Measurements from ENCODE around the gene MAML2. TPM values are rescaled to one million over a fixed set of nuclear protein-coding genes. Genes with fewer than 3 reads are reported as not detected.

MAML2 gene
- total and polyA plus RNA-seq, 10 donors = 2.7 to 43.4 (median 27.2) TPM

DNA sequence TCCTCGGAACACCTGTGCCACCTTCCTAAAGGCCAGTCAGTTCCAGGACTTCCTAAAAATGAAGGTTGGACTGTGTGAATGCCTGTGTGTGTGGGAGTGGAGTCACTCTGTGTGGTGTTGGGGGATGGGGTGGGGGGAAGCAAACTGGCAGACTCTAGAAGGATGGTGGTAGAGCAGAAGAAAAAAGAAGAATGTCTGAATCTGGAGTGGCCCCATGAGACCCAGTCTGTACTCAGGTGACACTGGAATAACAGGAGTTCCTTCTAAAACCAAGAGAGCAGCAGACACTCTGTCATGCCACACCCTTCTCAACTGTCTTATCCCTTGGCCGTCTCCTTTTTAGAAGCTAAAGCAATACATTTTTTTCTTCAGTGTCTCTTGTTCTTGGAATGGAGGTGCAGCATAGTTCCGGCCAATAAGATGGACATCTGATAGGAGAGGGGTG is 82.9 kb downstream of the MAML2 start:
- Histone ChIP-seq H3K4me3 (no peak overlapping the region), H3K9me3 (no peaks in the 10 kb centered on the region), H3K27ac (peak overlapping the region; percentile 31 to 95 (median 82)), H3K4me1 (peaks cover 57 to 93% (median 82%) of the 10 kb centered on the region in 6 donors), H3K36me3 (no peaks in the 10 kb centered on the region), H3K27me3 (replicated peaks in 1 of 7) (no peaks in the 10 kb centered on the region)
- intact Hi-C loops (cut with DNase I; ENCODE audit: low total_unique reads) = no loop called here
- no peak for DNase-seq
- WGBS, 5 donors = 75 to 82% (median 79%) methylated on average over 3 of the region's 3 CpGs
- TF ChIP-seq POLR2A (IDR thresholded peaks at IDR 0.05) (no peak), POLR2AphosphoS5 (IDR thresholded peaks at IDR 0.05) (no peak), CTCF (IDR thresholded peaks at IDR 0.05 in 8 of 11, conservative IDR thresholded peaks at IDR 0.05 in 3 of 11) (no peak)

- no peaks in the 10 kb centered on the region for H3K36me3 ChIP-seq
- no peak for TF ChIP-seq POLR2A (IDR thresholded peaks at IDR 0.05)
- no peak for TF ChIP-seq CTCF (IDR thresholded peaks at IDR 0.05 in 8 of 11, conservative IDR thresholded peaks at IDR 0.05 in 3 of 11)
- TF ChIP-seq POLR2AphosphoS5 (IDR thresholded peaks at IDR 0.05) = no peak
- no peak for DNase-seq
- no peaks in the 10 kb centered on the region for H3K9me3 ChIP-seq
- H3K27me3 ChIP-seq (replicated peaks in 1 of 7) = no peaks in the 10 kb centered on the region
- H3K4me1 ChIP-seq = peaks cover 65 to 93% (median 83%) of the 10 kb centered on the region in 6 donors
- intact Hi-C loops (cut with DNase I; ENCODE audit: low total_unique reads) = no loop called here
- WGBS, 5 donors = 54 to 70% (median 59%) methylated on average over 4 of the region's 4 CpGs
- H3K27ac ChIP-seq = peak overlapping the region; percentile 80 to 95 (median 88)
- H3K4me3 ChIP-seq = no peak overlapping the region
These were observed 83.7 kb downstream of the MAML2 start for GRCh38 chr11:96259134-96259830.

GRCh38 chr11:96257972-96258934 is 84.7 kb downstream of the MAML2 start:
- Histone ChIP-seq H3K4me3 (peak overlapping the region in 3 of 8 donors; percentile 7 to 37 (median 8)), H3K27ac (peak overlapping the region; percentile 80 to 95 (median 88)), H3K27me3 (replicated peaks in 1 of 7) (no peaks in the 10 kb centered on the region), H3K4me1 (peaks cover 66 to 93% (median 83%) of the 10 kb centered on the region in 6 donors), H3K9me3 (no peaks in the 10 kb centered on the region), H3K36me3 (no peaks in the 10 kb centered on the region)
- intact Hi-C loops (cut with DNase I; ENCODE audit: low total_unique reads) = no loop called here
- WGBS, 5 donors = 16 to 20% (median 19%) methylated on average over 4 of the region's 4 CpGs
- DNase-seq = no peak
- TF ChIP-seq POLR2AphosphoS5 (IDR thresholded peaks at IDR 0.05) (peak in 1 of 3 donors; percentile 66), CTCF (IDR thresholded peaks at IDR 0.05 in 8 of 11, conservative IDR thresholded peaks at IDR 0.05 in 3 of 11) (no peak)

DNA sequence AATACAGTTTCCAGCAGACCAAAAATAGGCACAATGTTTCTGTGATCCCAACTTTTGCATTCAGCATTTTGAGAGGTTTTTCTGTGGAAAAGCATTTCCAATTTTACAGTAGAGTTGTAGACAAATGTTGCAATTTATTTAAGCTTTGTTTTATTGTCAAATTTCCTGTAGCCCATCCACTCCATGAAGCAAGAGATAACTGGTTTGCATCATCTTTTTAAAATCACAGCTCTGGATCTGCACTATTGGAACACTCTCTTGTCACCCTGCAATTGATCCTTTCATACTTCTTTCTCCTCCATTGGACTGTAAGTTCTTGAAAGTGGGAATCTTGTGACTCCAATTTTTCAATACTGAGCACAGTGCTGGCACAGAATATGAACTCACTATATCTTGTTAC is 86.0 kb downstream of the MAML2 start:
- H3K9me3 ChIP-seq = no peaks in the 10 kb centered on the region
- no peaks in the 10 kb centered on the region for H3K36me3 ChIP-seq
- H3K27me3 ChIP-seq (replicated peaks in 1 of 7) = no peaks in the 10 kb centered on the region
- TF ChIP-seq CTCF (IDR thresholded peaks at IDR 0.05 in 8 of 11, conservative IDR thresholded peaks at IDR 0.05 in 3 of 11) (no peak), POLR2AphosphoS5 (IDR thresholded peaks at IDR 0.05) (no peak), POLR2A (IDR thresholded peaks at IDR 0.05) (no peak)
- peak overlapping the region; percentile 80 to 95 (median 88) for H3K27ac ChIP-seq
- intact Hi-C loops (cut with DNase I; ENCODE audit: low total_unique reads) = no loop called here
- peaks cover 66 to 93% (median 84%) of the 10 kb centered on the region in 6 donors for H3K4me1 ChIP-seq
- no peak for DNase-seq
- no peak overlapping the region for H3K4me3 ChIP-seq

Measured in spleen (tissue), 11 donors.